ENCODE data around the gene PDE6D.

PDE6D gene

GRCh38 chr2:231765496-231765929 is 15.6 kb downstream of the PDE6D start:
- Histone ChIP-seq H3K4me3 (ENCODE audit: low read length in 2 of 2) (no peak overlapping the region), H3K27me3 (ENCODE audit: control insufficient read depth in 3 of 3, insufficient read depth in 3 of 3, low read depth in 1 of 3, low read length in 3 of 3) (no peaks in the 10 kb centered on the region), H3K4me2 (ENCODE audit: insufficient read depth, low read length, poor library complexity, severe bottlenecking) (no peak overlapping the region), H3K4me1 (ENCODE audit: control insufficient read depth in 2 of 2, insufficient read depth in 1 of 2, low read depth in 1 of 2, low read length in 2 of 2) (peaks cover 2 to 15% of the 10 kb centered on the region in 2 donors), H3K9me3 (replicated peaks in 1 of 2; ENCODE audit: control insufficient read depth in 2 of 2, insufficient read depth in 1 of 2, low read depth in 1 of 2, low read length in 2 of 2) (no peaks in the 10 kb centered on the region), H2AFZ (ENCODE audit: low read length) (no peak overlapping the region), H2BK5ac (ENCODE audit: low read length) (no peak overlapping the region), H3K23ac (ENCODE audit: low read depth, low read length, poor library complexity) (no peak overlapping the region), H3K9ac (ENCODE audit: low read depth, low read length, poor library complexity) (no peak overlapping the region), H2BK12ac (ENCODE audit: low read length) (no peak overlapping the region), H2AK5ac (ENCODE audit: low read depth, low read length) (no peak overlapping the region), H3K18ac (ENCODE audit: low read length) (no peak overlapping the region), H2BK120ac (ENCODE audit: low read depth, low read length) (no peak overlapping the region), H3K4ac (ENCODE audit: low read length) (no peak overlapping the region), H3K36me3 (replicated peaks in 1 of 2; ENCODE audit: control insufficient read depth in 2 of 2, insufficient read depth in 2 of 2, low read length in 2 of 2) (no peaks in the 10 kb centered on the region), H4K8ac (ENCODE audit: low read depth, low read length) (no peak overlapping the region), H3K79me1 (ENCODE audit: low read depth, low read length) (no peaks in the 10 kb centered on the region), H2BK15ac (ENCODE audit: low read length) (no peak overlapping the region), H4K91ac (ENCODE audit: low read depth, low read length, poor library complexity) (no peak overlapping the region), H3K27ac (replicated peaks; ENCODE audit: low read length) (no peak overlapping the region), H3K14ac (ENCODE audit: low read length) (no peak overlapping the region)
- DNase-seq (ENCODE audit: low spot score), result no peak

DNA sequence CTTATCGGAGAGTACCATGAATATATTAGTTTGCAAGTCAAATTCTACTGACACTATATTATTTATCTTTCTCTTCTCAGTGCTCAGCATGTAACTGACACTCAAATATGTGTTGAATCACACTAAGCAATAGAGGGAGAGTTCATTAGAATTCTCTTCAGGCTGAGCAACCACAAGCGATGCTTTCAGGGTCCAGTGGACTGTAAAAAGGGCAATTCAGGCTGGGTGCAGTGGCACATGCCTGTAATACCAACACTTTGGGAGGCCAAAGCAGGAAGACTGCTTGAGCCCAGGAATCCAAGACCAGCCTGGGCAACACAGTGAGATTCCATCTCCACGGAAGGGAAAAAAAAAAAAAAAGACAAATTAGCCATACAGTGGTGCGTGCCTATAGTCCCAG is 16.3 kb downstream of the PDE6D start:
- Histone ChIP-seq H3K36me3 (replicated peaks in 1 of 2; ENCODE audit: control insufficient read depth in 2 of 2, insufficient read depth in 2 of 2, low read length in 2 of 2) (no peaks in the 10 kb centered on the region), H3K14ac (ENCODE audit: low read length) (no peak overlapping the region), H3K4me2 (ENCODE audit: insufficient read depth, low read length, poor library complexity, severe bottlenecking) (no peak overlapping the region), H3K18ac (ENCODE audit: low read length) (no peak overlapping the region), H3K9ac (ENCODE audit: low read depth, low read length, poor library complexity) (no peak overlapping the region), H2BK12ac (ENCODE audit: low read length) (no peak overlapping the region), H3K79me1 (ENCODE audit: low read depth, low read length) (no peaks in the 10 kb centered on the region), H2AK5ac (ENCODE audit: low read depth, low read length) (no peak overlapping the region), H3K9me3 (replicated peaks in 1 of 2; ENCODE audit: control insufficient read depth in 2 of 2, insufficient read depth in 1 of 2, low read depth in 1 of 2, low read length in 2 of 2) (no peaks in the 10 kb centered on the region), H2AFZ (ENCODE audit: low read length) (no peak overlapping the region), H2BK15ac (ENCODE audit: low read length) (no peak overlapping the region), H4K91ac (ENCODE audit: low read depth, low read length, poor library complexity) (no peak overlapping the region), H3K4ac (ENCODE audit: low read length) (no peak overlapping the region), H3K23ac (ENCODE audit: low read depth, low read length, poor library complexity) (no peak overlapping the region), H3K4me1 (ENCODE audit: control insufficient read depth in 2 of 2, insufficient read depth in 1 of 2, low read depth in 1 of 2, low read length in 2 of 2) (peaks cover 2 to 15% of the 10 kb centered on the region in 2 donors), H2BK120ac (ENCODE audit: low read depth, low read length) (no peak overlapping the region), H3K27me3 (ENCODE audit: control insufficient read depth in 3 of 3, insufficient read depth in 3 of 3, low read depth in 1 of 3, low read length in 3 of 3) (no peaks in the 10 kb centered on the region), H2BK5ac (ENCODE audit: low read length) (no peak overlapping the region), H4K8ac (ENCODE audit: low read depth, low read length) (no peak overlapping the region), H3K4me3 (ENCODE audit: low read length in 2 of 2) (no peak overlapping the region), H3K27ac (replicated peaks; ENCODE audit: low read length) (no peak overlapping the region)
- no CpG with 5 or more reads among the region's 4 CpGs for WGBS, 2 donors (ENCODE audit: extremely low coverage in 2 of 2, insufficient read length in 2 of 2, insufficient replicate concordance in 1 of 2)
- no peak for DNase-seq (ENCODE audit: low spot score)

DNA sequence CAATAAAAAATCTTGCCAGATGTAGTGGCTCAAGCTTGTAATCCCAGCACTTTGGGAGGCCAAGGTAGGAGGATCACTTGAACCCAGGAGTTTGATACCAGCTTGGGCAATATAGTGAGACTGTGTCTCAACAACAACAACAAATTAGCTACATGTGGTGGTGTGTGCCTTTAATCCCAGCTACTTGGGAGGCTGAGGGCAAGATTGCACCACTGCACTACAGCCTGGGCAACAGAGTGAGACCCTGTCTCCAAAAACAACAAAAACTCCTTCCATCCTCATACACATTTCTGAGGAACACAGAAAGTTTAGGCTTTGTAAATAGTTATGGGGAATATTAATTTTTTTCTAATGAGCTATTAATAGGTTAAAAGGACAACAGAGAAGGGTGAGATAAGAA is 17.0 kb downstream of the PDE6D start:
- H3K9me3 ChIP-seq (replicated peaks in 1 of 2; ENCODE audit: control insufficient read depth in 2 of 2, insufficient read depth in 1 of 2, low read depth in 1 of 2, low read length in 2 of 2), result no peaks in the 10 kb centered on the region
- DNase-seq (ENCODE audit: low spot score), result no peak

GRCh38 chr2:231761735-231762134 is 19.3 kb downstream of the PDE6D start:
- no peak overlapping the region for H2BK120ac ChIP-seq (ENCODE audit: low read depth, low read length)
- no peak overlapping the region for H3K4me2 ChIP-seq (ENCODE audit: insufficient read depth, low read length, poor library complexity, severe bottlenecking)
- H3K4me3 ChIP-seq (ENCODE audit: low read length in 2 of 2), result no peak overlapping the region
- H3K4ac ChIP-seq (ENCODE audit: low read length), result no peak overlapping the region
- no peak overlapping the region for H3K27ac ChIP-seq (replicated peaks; ENCODE audit: low read length)
- H2AK5ac ChIP-seq (ENCODE audit: low read depth, low read length), result no peak overlapping the region
- H4K8ac ChIP-seq (ENCODE audit: low read depth, low read length), result no peak overlapping the region
- H3K4me1 ChIP-seq (ENCODE audit: control insufficient read depth in 2 of 2, insufficient read depth in 1 of 2, low read depth in 1 of 2, low read length in 2 of 2), result peaks cover 2 to 15% of the 10 kb centered on the region in 2 donors
- H4K91ac ChIP-seq (ENCODE audit: low read depth, low read length, poor library complexity), result no peak overlapping the region
- no peak overlapping the region for H3K9ac ChIP-seq (ENCODE audit: low read depth, low read length, poor library complexity)
- no CpG with 5 or more reads among the region's 2 CpGs for WGBS, 2 donors (ENCODE audit: extremely low coverage in 2 of 2, insufficient read length in 2 of 2, insufficient replicate concordance in 1 of 2)
- H3K9me3 ChIP-seq (replicated peaks in 1 of 2; ENCODE audit: control insufficient read depth in 2 of 2, insufficient read depth in 1 of 2, low read depth in 1 of 2, low read length in 2 of 2), result no peaks in the 10 kb centered on the region
- H2BK15ac ChIP-seq (ENCODE audit: low read length), result no peak overlapping the region
- H3K23ac ChIP-seq (ENCODE audit: low read depth, low read length, poor library complexity), result no peak overlapping the region
- H3K14ac ChIP-seq (ENCODE audit: low read length), result no peak overlapping the region
- DNase-seq (ENCODE audit: low spot score), result no peak
- H2BK5ac ChIP-seq (ENCODE audit: low read length), result no peak overlapping the region
- no peak overlapping the region for H3K18ac ChIP-seq (ENCODE audit: low read length)
- no peak overlapping the region for H2BK12ac ChIP-seq (ENCODE audit: low read length)
- H3K79me1 ChIP-seq (ENCODE audit: low read depth, low read length), result no peaks in the 10 kb centered on the region
- H3K27me3 ChIP-seq (ENCODE audit: control insufficient read depth in 3 of 3, insufficient read depth in 3 of 3, low read depth in 1 of 3, low read length in 3 of 3), result no peaks in the 10 kb centered on the region
- H3K36me3 ChIP-seq (replicated peaks in 1 of 2; ENCODE audit: control insufficient read depth in 2 of 2, insufficient read depth in 2 of 2, low read length in 2 of 2), result no peaks in the 10 kb centered on the region
- no peak overlapping the region for H2AFZ ChIP-seq (ENCODE audit: low read length)

More for the DNA sequence above, 17.0 kb downstream of the PDE6D start:
- no peaks in the 10 kb centered on the region for H3K36me3 ChIP-seq (replicated peaks in 1 of 2; ENCODE audit: control insufficient read depth in 2 of 2, insufficient read depth in 2 of 2, low read length in 2 of 2)
- no peak overlapping the region for H3K23ac ChIP-seq (ENCODE audit: low read depth, low read length, poor library complexity)
- H3K4me1 ChIP-seq (ENCODE audit: control insufficient read depth in 2 of 2, insufficient read depth in 1 of 2, low read depth in 1 of 2, low read length in 2 of 2), result peaks cover 2 to 15% of the 10 kb centered on the region in 2 donors
- H3K14ac ChIP-seq (ENCODE audit: low read length), result no peak overlapping the region
- H3K4me2 ChIP-seq (ENCODE audit: insufficient read depth, low read length, poor library complexity, severe bottlenecking), result no peak overlapping the region
- H2BK12ac ChIP-seq (ENCODE audit: low read length), result no peak overlapping the region
- H4K91ac ChIP-seq (ENCODE audit: low read depth, low read length, poor library complexity), result no peak overlapping the region
- H4K8ac ChIP-seq (ENCODE audit: low read depth, low read length), result no peak overlapping the region
- no peak overlapping the region for H2BK5ac ChIP-seq (ENCODE audit: low read length)
- H2BK15ac ChIP-seq (ENCODE audit: low read length), result no peak overlapping the region
- H3K27me3 ChIP-seq (ENCODE audit: control insufficient read depth in 3 of 3, insufficient read depth in 3 of 3, low read depth in 1 of 3, low read length in 3 of 3), result no peaks in the 10 kb centered on the region
- H3K79me1 ChIP-seq (ENCODE audit: low read depth, low read length), result no peaks in the 10 kb centered on the region
- H3K9ac ChIP-seq (ENCODE audit: low read depth, low read length, poor library complexity), result no peak overlapping the region
- H3K4ac ChIP-seq (ENCODE audit: low read length), result no peak overlapping the region
- H2BK120ac ChIP-seq (ENCODE audit: low read depth, low read length), result no peak overlapping the region
- H2AK5ac ChIP-seq (ENCODE audit: low read depth, low read length), result no peak overlapping the region
- no peak overlapping the region for H3K27ac ChIP-seq (replicated peaks; ENCODE audit: low read length)
- H3K18ac ChIP-seq (ENCODE audit: low read length), result no peak overlapping the region
- H3K4me3 ChIP-seq (ENCODE audit: low read length in 2 of 2), result no peak overlapping the region
- H2AFZ ChIP-seq (ENCODE audit: low read length), result no peak overlapping the region

All from neuronal stem cell (in vitro differentiated cells).